PFSK-1 (cell line): ENCODE results near the gene CFAP97D2.

Experiments
- FOXP2 ChIP-seq: optimal IDR thresholded peaks from 2 replicates; pipeline ENCODE3; 2011; ENCODE audit warnings: borderline replicate concordance, control low read depth, inconsistent platforms; ENCODE audit not compliant: insufficient read depth; ENCODE audit errors: extremely low read length, extremely low read depth
- POLR2AphosphoS5 ChIP-seq: IDR thresholded peaks from 2 replicates; pipeline ENCODE4 v1.6.1; 2012; ENCODE audit warnings: low read depth, mild to moderate bottlenecking, control low read depth, low read length, moderate library complexity
- SIN3A ChIP-seq: IDR thresholded peaks from 2 replicates; pipeline ENCODE4 v1.6.1; 2012; ENCODE audit warnings: mild to moderate bottlenecking, low read length, moderate library complexity, borderline replicate concordance; ENCODE audit not compliant: insufficient read depth
- TAF1 ChIP-seq: IDR thresholded peaks from 2 replicates; pipeline ENCODE4 v1.6.1; 2012; ENCODE audit warnings: low read length, control low read depth, borderline replicate concordance; ENCODE audit not compliant: insufficient read depth

DNA sequence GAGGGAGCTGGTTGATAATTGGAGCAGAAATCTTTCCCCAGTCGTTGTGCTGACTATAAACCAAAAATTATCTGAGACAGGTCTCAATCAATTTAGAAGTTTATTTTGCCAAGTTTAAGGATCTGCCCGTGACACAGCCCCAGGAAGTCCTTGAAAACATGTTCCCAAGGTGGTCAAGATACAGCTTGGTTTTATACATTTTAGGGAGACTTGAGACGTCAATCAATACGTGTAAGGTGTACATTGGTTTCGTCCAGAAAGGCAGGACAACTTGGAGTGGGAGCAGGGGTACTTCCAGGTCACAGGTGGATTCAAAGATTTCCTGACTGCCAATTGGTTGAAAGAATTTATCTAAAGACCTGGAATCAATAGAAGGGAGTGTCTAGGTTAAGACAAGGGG lies 17.6 kb downstream of the CFAP97D2 start:
- no peak for TF ChIP-seq SIN3A
- no peak for TF ChIP-seq POLR2AphosphoS5
- no peak for TF ChIP-seq FOXP2
- no peak for TF ChIP-seq TAF1
